ENCODE results near the gene OSMR.

OSMR gene

DNA sequence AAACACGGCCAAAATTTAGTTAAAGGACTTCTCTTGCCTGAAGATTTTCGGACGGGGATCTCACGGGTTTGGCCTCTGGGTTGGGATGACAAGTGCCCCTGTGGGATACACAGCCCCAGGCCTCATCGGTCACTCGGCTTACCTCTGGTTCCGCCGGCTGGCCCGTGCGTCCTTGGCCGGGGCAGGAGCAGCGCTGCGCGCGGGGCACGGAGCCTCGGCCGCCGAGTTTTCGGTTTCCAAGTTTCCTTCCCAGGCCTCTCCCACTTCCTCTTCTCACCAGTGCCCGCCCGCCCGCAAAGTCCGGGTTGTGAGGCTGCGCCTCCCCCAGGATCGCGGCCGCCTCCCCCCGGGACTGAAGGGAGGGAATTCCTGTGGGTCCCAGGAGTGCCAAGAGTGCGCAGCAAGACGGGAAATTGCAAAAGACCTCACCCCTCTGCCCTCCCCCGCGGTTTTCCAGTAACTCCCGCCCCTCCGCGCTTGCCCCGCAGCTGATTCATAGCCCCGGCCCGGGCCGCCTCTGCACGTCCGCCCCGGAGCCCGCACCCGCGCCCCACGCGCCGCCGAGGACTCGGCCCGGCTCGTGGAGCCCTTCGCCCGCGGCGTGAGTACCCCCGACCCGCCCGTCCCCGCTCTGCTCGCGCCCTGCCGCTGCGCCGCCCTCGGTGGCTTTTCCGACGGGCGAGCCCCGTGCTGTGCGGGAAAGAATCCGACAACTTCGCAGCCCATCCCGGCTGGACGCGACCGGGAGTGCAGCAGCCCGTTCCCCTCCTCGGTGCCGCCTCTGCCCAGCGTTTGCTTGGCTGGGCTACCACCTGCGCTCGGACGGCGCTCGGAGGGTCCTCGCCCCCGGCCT lies at the start of gene OSMR:
Gene OSMR (plus strand): TSS at position 487 of the 853 bp plus-strand sequence. CDS start 23,033 bp downstream, outside the sequence.
- DNase-seq, result peak; percentile 57

DNA sequence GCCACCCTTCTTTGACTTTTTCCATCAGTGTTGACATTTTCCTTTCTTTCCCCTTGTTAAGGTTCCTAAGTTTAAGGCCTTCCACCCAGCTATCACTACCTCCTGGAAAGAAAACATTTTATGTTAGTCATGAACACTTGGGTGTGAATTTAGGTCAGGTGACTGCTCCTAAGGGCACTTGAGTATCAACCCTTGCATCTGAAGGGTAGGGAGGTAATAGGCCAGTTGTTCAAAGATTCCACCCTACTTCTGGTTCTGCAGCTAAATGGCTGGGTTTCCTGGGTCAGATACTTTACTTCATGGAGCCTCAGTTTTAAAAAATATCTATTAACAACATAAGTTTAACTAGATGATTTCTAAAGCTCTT lies 49.1 kb upstream of the OSMR start:
- DNase-seq, result no peak

- DNase-seq, result no peak
Measured at GRCh38 chr5:38797838-38798237, 48.0 kb upstream of the OSMR start.

DNA sequence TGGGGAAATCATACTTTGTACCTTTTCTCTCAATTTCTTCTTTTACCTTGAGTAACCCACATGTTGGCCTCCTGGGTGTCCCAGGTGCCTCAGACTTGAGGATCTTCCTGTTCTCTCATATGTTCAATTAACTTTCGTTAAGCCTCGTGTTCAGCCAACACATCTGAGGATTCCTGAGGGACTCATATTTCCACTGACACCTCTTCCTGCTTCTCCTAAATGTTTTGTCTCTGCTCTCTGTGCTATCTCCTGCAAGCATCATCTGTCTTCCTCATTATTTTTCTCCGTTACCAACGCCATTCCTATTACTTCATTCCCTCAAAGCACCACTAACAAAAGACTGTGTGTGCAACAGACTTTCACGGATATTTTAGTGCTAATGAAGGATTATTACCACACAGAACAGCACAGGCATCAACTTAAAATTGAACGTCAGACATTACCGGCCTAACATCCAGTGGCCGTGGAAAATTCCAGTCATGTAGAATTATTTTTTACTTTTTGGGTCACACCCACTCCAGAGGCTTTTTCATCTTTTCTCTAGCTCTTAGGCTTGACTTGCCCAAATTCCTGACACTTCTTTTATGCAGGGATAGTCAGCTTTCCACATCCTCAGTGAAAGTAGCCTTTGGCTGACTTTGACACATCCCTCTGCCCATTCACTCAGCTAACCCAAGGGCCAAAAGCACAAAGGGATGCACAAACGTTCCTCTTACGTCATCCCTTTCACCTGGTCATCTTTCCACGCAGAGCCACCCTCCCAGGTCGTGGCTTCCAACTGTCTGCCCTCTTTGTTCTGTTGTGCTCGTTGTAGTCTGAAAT lies 46.0 kb upstream of the OSMR start:
- DNase-seq, result no peak

DNA sequence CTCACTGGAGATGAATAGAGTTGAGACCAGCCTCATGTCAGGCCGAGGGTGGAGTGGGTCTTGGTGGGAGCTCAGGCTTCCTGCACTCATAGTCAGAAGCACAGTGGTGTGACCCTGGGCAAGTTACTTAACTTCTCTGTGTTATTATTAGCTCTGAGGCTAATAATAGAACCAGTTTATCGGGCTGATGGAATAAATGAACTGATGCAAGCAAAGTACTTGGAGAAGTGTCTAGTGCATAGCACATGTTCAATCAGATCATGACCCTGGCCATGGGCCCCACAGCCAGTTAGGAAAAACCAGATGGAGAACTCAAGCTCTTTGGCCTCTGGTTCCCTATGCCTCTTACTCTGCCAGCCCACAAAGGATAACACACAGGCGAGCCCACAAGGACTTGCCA lies 45.3 kb upstream of the OSMR start:
- DNase-seq, result no peak

GRCh38 chr5:38802125-38802524 lies 43.7 kb upstream of the OSMR start:
- DNase-seq, result no peak

DNA sequence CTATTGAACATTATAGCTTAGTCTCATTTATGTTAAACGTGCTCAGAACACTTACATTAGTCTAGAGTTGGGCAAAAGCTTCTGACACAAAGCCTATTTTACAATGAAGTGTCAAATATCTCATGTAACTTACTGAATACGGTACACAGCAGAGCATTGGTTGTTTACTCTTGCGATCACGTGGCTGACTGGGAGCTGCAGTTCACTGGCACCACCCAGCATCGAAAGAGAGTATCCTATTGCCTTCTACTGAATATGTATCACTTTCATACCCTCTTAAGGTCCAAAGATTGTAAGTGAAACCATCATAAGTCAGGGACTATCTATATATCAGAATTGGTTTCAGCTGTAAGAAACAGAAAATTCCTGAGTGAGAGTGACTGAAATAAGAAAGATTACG lies 42.6 kb upstream of the OSMR start:
- DNase-seq, result no peak

DNA sequence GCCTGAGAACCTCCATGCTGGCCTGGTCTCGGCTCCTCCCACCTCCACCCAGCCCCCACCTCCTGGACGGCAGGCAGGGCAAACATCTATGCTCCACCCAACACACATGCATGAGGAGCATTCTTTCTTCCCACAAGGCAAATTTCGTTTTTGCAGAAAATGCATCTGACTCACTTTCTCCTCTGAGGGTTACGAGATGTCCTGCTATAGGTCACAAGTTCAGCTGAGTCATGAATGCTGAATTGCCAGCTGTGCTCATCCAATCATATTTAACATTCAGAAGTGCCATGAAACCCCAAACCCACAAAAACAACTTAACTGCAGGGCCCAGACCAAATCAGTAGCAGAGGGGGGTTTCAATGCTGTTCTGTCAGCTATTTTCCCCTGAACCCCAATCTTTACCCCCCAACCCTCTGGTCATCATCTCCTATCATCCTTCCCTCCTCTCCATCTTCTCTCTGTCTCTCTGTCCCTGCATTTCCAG lies 39.0 kb upstream of the OSMR start:
- no peak for DNase-seq

- no peak for DNase-seq
Measured at GRCh38 chr5:38807570-38808483, 38.0 kb upstream of the OSMR start.

DNA sequence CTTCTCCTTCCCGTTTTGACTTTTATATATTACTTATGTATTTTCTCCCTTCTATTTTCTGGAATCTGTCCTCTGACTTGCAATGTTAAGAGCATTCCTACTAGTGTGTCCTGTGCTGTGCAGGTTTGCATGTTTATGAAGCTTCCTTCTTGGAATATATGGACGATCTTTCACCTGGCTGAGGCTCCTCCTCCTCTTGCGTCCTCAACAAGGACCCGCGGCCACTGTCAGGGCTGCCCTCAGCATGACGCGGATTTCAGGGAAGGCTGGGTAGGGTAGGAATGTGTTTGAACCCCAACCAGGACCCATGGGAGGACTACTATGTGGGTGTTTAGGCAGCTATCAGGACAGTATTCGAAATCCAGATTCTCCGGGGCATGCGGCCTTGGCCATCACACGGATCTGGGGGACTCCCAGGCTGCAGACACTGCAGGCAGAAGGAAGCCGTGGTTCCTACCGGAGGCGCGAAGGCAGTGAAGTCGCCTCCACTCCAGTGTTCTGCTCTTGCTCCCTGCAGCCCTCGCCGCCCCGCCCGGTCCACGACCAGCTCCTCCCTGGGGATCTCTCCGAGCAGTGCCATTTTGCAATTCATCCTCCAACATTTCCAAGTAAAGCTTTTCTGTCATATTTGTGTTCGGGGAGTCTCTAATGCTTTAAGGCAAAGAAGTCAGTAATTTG lies 37.0 kb upstream of the OSMR start:
- no peak for DNase-seq

GRCh38 chr5:38809388-38810359 lies 36.1 kb upstream of the OSMR start:
- DNase-seq, result peak; percentile 85

- no peak for DNase-seq
Measured at GRCh38 chr5:38814879-38815278, 30.9 kb upstream of the OSMR start.

DNA sequence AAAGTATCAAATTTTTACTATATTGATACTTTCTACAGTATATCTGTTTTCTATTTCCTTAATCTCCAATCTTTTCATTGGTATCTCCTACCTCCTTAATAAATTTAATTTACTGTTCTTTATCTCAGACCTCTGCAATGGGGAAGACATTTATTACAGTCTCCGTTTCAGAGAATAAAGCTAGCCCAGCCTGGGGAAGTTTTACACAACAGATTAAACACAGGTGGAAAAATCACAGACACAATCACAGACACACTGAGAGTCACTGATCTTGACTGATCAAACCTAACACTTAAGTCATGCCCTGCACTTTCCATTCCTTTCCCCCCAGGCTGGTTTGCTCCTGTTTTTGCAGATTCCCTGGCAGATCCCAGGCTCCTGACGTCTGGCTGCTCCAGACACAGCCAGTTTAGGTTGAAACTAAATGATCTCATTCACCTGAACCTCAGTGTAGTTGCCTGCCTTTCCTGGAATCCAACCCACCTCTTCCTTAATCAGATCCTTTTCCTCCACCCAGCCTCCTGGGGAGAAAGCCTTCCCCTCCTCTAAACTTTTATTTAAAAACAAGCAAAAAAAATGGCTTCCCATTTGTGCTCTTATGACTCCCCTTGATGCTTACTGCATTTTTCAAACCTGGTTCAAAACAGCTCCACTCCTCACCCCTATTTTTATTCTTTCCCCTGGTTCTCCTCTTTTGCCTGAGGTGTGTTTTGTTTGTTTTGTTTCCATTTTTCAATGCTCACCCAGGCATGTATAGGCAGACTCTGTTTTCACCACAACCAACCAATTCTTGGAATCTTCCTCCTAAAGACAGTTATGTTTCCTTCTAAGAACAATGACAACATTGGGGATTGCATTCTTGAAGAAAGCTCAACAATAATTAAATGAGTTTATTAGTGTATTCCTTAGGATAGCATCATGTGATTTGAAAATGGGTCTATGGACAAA lies 29.5 kb upstream of the OSMR start:
- DNase-seq, result no peak

DNA sequence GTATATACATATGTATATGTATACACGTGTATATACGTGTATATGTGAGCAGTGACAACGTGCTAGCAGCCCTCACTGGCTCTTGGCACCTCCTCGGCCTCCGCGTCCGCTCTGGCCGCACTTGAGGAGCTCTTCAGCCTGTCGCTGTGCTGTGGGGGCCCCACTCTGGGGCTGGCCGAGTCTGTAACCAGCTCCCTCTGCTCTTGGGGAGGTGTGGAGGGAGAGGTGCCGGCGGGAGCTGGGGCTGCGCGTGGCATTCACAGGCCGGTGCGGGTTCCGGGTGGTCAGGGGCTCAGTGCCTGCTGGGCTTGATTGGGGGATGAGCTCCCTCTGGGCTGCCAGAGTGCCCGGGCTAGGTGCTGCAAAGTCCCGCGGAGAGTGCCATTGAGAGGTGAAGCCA lies 24.1 kb upstream of the OSMR start:
- no peak for DNase-seq

DNA sequence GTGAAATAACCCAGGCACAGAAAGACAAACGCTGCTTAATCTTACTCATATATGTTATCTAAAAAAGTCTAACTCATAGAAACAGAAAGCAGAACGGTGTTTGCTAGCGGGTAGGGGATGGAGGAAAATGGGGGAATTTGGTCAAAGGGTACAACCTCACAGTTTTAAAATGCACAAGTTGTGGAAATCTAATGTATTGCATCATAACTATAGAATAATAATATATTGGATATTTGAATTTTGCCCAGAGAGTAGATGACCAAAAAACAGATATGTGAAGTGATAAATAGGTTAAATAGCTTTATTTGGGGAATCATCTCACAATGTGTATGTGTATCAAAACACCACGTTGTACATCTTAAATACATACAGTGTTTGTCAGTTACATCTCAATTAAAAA lies 22.3 kb upstream of the OSMR start:
- DNase-seq, result no peak

DNA sequence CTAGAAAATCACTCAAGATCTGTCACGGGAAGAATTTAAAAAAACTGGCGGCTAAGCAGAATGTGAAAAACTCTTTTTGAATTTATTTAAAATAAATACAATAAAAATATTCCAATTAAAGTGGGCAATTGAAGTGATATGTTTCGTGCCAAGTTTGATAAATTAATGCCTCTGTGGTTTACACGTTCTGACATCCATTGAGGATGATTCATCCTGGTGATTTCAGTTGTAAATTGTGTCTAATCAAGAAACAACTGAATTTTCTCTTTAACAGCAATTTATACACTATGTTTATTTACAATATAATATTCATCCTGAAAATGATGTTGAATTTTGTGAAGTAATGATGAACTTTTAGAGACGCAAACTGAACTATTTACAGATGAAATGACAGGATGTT lies 21.0 kb upstream of the OSMR start:
- DNase-seq, result no peak

DNA sequence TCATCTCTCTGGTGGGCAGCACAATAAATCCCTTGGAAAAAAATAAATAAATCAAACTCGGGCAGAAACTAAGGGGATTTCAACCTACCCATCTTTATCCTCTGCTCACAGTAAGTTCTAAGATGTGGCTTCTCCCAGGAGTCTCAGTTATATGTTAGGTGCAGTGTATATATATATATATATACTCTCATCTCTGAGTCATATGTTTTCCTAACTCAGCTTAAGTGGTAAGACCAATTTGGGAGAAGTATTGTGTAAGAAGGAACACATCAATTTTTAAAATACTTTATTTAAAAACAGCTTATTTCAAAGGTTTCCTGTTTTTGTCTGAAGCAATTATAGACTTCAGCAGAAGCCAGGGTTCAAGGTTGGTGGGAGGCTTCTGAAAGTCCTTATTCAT lies 20.3 kb upstream of the OSMR start:
- no peak for DNase-seq

DNA sequence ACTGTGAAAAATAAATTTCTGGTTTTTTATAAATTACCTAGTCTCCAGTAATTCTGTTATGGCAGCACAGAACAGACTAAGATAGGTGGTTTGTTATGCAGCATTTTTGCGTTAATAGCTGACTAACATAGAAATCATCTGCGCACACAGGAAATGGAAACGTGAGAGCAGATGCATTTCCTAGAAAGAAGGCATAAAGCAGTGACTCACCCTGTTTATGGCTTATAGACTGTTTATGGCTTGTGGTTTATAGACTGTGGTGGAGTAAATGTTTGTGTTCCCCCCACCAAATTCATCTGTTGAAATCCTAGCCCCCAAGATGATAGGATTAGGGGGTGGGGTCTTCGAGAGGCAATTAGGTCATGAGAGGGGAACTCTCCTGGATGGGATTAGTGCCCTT lies 18.3 kb upstream of the OSMR start:
- no peak for DNase-seq

GRCh38 chr5:38830521-38831051 lies 15.2 kb upstream of the OSMR start:
- no peak for DNase-seq

DNA sequence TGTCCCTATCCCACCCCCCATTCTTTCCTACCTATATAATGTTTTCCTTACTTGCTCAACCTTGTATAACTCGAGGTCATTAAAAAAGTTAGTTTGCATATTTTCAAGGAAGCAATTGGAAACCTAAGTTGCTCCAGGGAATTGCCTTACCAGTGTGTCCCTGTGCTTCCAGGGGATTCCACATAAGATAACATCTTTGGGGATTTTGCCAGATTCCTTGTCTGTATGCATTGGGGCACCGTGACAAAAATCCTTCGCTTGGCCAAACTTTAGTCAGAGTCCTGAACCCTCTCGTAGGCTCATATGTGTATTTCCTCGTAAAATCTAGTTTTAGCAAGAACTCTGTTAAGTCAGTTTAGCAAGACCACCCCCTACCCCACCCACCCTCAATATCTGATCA lies 14.7 kb upstream of the OSMR start:
- DNase-seq, result no peak

Data from midbrain (tissue), 1 donor.